HG02610 (cell line): Measurements from ENCODE around the gene HYLS1.

Experiments
- ATAC-seq: cut with Tn5 transposase; IDR thresholded peaks from one replicate; pipeline ENCODE4 v1.9.1; 2021; ENCODE audit warnings: mild to moderate bottlenecking, moderate library complexity; ENCODE audit not compliant: unreplicated experiment

The HYLS1 gene

DNA sequence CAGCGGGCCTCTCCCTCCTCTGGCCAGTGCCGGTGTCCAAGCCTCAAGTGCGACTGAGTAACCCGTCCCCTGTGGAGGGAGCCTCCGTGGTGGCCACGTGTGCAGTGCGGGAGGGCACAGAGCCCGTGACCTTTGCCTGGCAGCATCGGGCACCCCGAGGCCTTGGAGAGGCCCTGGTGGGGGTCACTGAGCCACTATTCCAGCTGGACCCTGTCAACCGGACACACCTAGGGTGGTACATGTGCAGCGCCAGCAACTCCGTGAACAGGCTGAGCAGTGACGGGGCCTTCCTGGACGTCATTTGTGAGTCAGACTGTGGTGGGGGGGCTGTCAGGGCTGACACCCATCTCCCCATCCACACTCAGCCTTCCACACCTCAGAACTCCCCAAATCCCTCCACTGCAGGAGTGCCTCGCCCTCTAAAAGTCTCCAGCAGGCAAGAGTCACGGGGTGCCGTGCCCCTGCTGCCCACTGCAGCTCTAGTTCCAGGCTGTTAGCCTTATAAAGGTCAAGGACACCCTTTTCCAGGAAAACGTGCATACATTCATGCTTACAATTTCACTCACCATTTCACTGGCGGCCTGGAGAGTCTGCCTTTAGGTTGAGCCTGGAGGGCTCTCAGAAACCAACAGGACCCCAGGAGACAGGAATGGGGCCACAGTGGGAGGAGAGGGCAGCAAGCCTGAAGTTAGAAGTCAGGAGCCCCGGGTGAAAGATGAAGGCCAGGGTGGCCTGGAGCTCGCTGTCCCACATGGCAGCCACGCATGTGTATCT lies 61.0 kb downstream of the HYLS1 start:
- ATAC-seq = no peak

DNA sequence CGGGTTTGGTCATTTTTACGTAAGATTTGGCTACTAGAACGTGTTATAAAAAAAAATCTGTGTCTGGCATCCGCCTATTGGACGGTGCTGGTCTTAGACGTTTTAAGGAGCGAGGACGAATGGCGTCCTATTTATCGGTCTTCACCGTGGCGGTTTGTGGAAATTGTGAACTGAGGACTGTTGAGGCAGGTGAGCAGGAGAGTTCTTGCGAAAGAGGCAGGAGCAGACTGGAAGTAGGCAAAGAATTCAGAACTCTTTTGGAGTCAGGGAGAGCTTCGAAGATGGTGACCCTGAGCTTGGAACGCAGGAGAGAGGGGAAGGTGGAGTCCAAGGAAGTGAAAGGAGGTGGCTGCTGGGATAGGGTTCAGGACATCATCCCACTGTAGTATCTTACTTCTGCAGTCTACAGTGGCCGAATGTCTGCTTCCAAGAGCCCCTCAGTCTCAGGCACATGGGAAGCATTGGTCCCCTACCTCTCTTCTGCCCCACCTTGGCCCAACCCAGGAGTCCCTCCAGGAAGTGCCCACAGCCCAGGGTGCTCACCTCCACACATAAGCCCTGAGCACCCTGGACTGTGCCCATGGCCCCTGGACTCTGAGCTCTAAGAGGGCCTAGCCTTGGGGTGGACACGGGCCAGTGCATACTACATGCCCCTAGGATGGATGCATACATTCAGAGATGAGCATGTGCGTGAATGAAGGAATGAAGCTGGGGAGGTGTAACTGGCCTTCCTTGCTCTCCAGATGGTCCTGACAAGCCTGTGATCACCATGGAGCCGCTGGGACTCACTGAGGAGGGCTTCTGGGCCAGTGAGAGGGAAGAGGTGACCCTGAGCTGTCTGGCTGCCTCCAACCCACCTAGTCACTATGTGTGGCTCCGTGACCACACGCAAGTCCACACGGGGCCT lies 62.1 kb downstream of the HYLS1 start:
- no peak for ATAC-seq

DNA sequence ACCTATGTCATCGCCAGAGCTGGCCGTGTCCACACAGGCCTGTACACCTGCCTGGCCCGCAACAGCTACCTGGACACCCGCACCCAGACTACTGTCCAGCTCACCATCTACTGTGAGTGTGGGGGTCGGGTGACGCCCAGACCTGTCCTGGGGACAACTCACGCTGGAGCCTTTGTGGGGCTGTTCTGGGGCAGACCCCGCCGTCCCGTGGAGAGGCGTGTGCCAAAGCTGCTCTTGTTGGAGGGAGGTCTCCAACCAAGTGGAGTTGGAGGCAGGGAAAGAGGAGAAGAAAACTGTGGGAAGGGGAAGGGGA lies 62.7 kb downstream of the HYLS1 start:
- no peak for ATAC-seq
